Colonic mucosa (tissue), 4 donors: ENCODE measurements around the gene DLL1. TPM values are rescaled to one million over a fixed set of nuclear protein-coding genes. Genes with fewer than 3 reads are reported as not detected.

Source experiments
- DNase-seq: peaks from one replicate; pipeline ENCODE4 v3.0.0-alpha.2; 2020
- H3K27ac ChIP-seq: fragments of 200-600 bp; one replicate; pipeline ENCODE4 v1.8.0; 2021
- H3K27me3 ChIP-seq: fragments of 200-600 bp; one replicate; pipeline ENCODE4 v1.8.0; 2021
- H3K36me3 ChIP-seq: fragments of 200-600 bp; one replicate; pipeline ENCODE4 v1.8.0; 2021
- H3K4me1 ChIP-seq: fragments of 200-600 bp; one replicate; pipeline ENCODE4 v1.8.0; 2021; ENCODE audit warnings: mild to moderate bottlenecking
- H3K4me3 ChIP-seq: fragments of 200-600 bp; one replicate; pipeline ENCODE4 v1.8.0; 2021
- H3K9ac ChIP-seq, 2 donors: one replicate each; pipeline ENCODE4 v1.7.0; 2013; ENCODE audit warnings: control low read depth in 2 of 2, low read depth in 2 of 2, low read length in 2 of 2
- H3K9me3 ChIP-seq: fragments of 200-600 bp; one replicate; pipeline ENCODE4 v1.8.0; 2021
- CTCF ChIP-seq: fragments of 200-600 bp; IDR thresholded peaks from one replicate; pipeline ENCODE4 v1.8.0; 2022; ENCODE audit warnings: antibody characterized with exemption, mild to moderate bottlenecking
- intact Hi-C: fragments of 100-400 bp; cut with DNase I; formaldehyde crosslinking; loops from one replicate; pipeline ENCODE4 v1.14.1; 2022
- total RNA-seq, 2 donors: library from RNA; stranded (reverse); fragmentation: NEBNext Ultra II Directional in 1 of 2; extraction: Animal tissue kit (Norgen Biotek cat#: 25700) in 1 of 2; gene quantifications; one replicate each; pipeline ENCODE4 v1.2.1, GENCODE V29; 2021
- donor health status: healthy.
- donor health status: DM: no; HTN: no; CAD: no.
- donor health status: DM: no; HTN: no; CAD: no.

DLL1 gene
- total RNA-seq, 2 donors from 2014 or later, result 16.1 to 26.8 TPM

DNA sequence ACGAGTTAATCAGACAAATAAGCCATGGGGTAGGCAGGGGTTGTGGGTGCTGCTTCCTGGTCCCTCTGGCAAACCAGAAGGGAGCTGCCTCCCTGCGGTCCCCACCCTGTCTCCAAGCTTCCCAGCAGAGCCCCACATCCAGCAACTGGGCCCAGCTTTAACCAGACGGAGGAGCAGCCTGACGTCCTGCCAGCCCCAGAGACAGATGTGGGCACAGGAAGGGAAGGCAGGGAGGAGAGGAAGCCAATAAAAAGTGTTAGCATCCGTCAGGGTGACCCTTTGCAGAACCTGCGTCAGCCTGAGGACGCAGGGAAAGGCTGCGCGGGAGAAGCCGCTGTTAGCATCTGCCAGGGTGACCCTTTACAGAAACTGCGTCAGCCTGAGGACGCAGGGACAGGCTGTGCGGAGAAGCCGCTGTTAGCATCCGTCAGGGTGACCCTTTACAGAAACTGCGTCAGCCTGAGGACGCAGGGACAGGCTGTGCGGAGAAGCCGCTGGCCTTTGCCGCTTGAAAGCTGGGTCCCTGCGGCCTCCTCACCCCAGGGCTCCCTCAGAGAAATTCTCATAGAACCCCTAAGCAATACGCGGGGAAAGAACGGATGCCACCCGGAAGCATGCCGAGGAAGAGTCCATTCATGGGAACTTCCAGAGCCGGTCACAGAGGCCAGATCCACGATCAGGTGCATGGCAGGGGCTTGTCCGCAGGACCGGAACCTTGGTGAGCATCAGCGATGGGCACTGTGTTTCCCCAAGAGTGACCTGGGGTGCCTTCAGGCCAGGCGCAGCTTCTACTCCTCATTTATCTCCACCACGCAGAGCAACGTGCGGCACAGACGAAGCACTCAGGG lies 15.9 kb downstream of the DLL1 start:
- intact Hi-C loops, result no loop called here
- no peak overlapping the region for H3K27ac ChIP-seq
- H3K9me3 ChIP-seq, result no peaks in the 10 kb centered on the region
- no peaks in the 10 kb centered on the region for H3K4me1 ChIP-seq
- no peak overlapping the region for H3K9ac ChIP-seq
- no peak for TF ChIP-seq CTCF
- H3K36me3 ChIP-seq, result no peaks in the 10 kb centered on the region
- H3K27me3 ChIP-seq, result no peaks in the 10 kb centered on the region
- DNase-seq, result no peak
- no peak overlapping the region for H3K4me3 ChIP-seq

- Histone ChIP-seq H3K4me3 (no peak overlapping the region), H3K36me3 (no peaks in the 10 kb centered on the region), H3K9ac (no peak overlapping the region), H3K27ac (no peak overlapping the region), H3K9me3 (no peaks in the 10 kb centered on the region), H3K4me1 (peaks cover 3% of the 10 kb centered on the region), H3K27me3 (no peaks in the 10 kb centered on the region)
- intact Hi-C loops, result no loop called here
- no peak for DNase-seq
- TF ChIP-seq CTCF, result no peak
Observed at GRCh38 chr6:170273681-170274080, 17.2 kb downstream of the DLL1 start.

DNA sequence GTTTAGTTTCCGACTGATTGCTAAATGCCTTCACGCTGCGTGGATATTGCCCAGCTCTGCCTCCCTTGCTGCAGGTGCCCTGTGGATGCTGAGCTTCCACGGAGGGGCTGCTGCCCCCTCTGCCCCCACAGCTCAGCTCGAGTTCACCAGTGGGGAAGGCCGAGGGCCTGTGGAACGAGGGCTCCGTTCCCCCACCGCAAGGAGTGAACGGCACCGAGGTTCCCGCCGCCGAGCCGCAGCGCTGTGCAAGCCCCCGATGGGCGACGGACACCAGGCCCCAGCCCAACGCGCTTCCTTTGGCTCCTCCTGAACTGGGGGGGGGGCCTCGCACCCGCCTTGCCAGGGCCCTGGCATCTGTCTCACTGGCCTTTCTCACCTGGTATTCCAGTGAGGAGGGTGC lies 17.7 kb downstream of the DLL1 start:
- H3K9me3 ChIP-seq, result no peaks in the 10 kb centered on the region
- H3K36me3 ChIP-seq, result no peaks in the 10 kb centered on the region
- peaks cover 3% of the 10 kb centered on the region for H3K4me1 ChIP-seq
- no peaks in the 10 kb centered on the region for H3K27me3 ChIP-seq
- intact Hi-C loops, result no loop called here
- no peak for TF ChIP-seq CTCF
- DNase-seq, result no peak
- H3K4me3 ChIP-seq, result no peak overlapping the region
- no peak overlapping the region for H3K9ac ChIP-seq
- no peak overlapping the region for H3K27ac ChIP-seq

GRCh38 chr6:170272341-170273065 lies 18.4 kb downstream of the DLL1 start:
- intact Hi-C loops, result no loop called here
- DNase-seq, result no peak
- Histone ChIP-seq H3K4me1 (peaks cover 3% of the 10 kb centered on the region), H3K4me3 (no peak overlapping the region), H3K9me3 (no peaks in the 10 kb centered on the region), H3K9ac (no peak overlapping the region), H3K36me3 (no peaks in the 10 kb centered on the region), H3K27me3 (no peaks in the 10 kb centered on the region), H3K27ac (no peak overlapping the region)
- no peak for TF ChIP-seq CTCF

DNA sequence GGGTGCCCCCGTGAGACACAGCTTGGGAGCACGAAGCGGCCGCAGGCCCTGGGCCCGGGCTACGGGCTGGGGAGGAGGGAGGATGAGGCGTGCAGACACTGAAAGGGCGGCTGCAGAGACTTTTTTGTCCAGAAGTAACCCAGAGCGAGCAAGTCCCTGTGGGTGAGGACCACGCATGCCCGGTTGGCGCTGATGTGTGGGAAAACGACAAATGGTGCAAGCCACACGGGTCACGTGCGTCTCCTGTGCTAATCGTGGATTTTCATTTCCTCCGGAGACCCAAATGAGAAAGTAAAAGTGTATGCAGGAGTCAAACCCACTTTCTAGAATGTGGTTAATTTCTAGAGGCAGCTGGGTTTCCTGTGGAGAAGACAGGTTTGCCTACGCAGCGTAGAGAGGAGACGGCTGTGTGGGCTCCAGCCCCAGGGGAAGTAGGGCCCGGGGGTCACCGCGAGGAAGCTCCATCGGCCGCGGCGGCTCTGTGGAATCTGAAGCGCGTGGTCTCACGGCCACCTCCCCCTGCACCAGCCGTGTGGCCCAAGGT lies 19.0 kb downstream of the DLL1 start:
- Histone ChIP-seq H3K9ac (no peak overlapping the region), H3K4me1 (peaks cover 3% of the 10 kb centered on the region), H3K4me3 (no peak overlapping the region), H3K9me3 (no peaks in the 10 kb centered on the region), H3K27me3 (no peaks in the 10 kb centered on the region), H3K36me3 (no peaks in the 10 kb centered on the region), H3K27ac (no peak overlapping the region)
- TF ChIP-seq CTCF, result no peak
- peak; percentile 56 for DNase-seq
- intact Hi-C loops, result no loop called here
